HepG2 (cell line): ENCODE data around the gene TMEM134. TPM values are rescaled to one million over a fixed set of nuclear protein-coding genes. Genes with fewer than 3 reads are reported as not detected.

Source experiments
- ARNTL ChIP-seq: sonication (generic); formaldehyde crosslinking; IDR thresholded peaks from 2 replicates; pipeline ENCODE4 v1.4.0; 2020; ENCODE audit warnings: mild to moderate bottlenecking, missing genetic modification reagents
- BRD4 ChIP-seq: sonication (generic); formaldehyde crosslinking; IDR thresholded peaks from 2 replicates; pipeline ENCODE4 v1.4.0; 2020; ENCODE audit warnings: missing genetic modification reagents
- CAMTA2 ChIP-seq: sonication (generic); formaldehyde crosslinking; IDR thresholded peaks from 2 replicates; pipeline ENCODE4 v1.4.0; 2020; ENCODE audit warnings: mild to moderate bottlenecking, missing genetic modification reagents, borderline replicate concordance
- ELF1 ChIP-seq: sonication (generic); formaldehyde crosslinking; IDR thresholded peaks from 2 replicates; pipeline ENCODE4 v1.4.0; 2020; ENCODE audit warnings: missing genetic modification reagents
- FOXP1 ChIP-seq, 2 experiments: fragments of 450-650 bp in 1 of 2; IDR thresholded peaks; 2 replicates each; pipeline ENCODE4 v1.6.1; 2017 to 2018; ENCODE audit warnings: antibody characterized with exemption in 1 of 2
- HMGXB4 ChIP-seq, 2 experiments: sonication (generic) in 1 of 2; formaldehyde crosslinking in 1 of 2; IDR thresholded peaks; 2 replicates each; pipeline versions ENCODE4 v1.4.0 to v1.6.1; 2018 to 2020; ENCODE audit warnings: missing genetic modification reagents in 2 of 2, borderline replicate concordance in 1 of 2, low read depth in 1 of 2, mild to moderate bottlenecking in 1 of 2, missing biosample characterization in 1 of 2
- HOMEZ ChIP-seq: IDR thresholded peaks from 2 replicates; pipeline ENCODE4 v1.6.1; 2016; ENCODE audit warnings: low read depth
- KDM5A ChIP-seq: fragments of 200-600 bp; sonication (generic); IDR thresholded peaks from 2 replicates; pipeline ENCODE4 v1.7.0; 2018; ENCODE audit warnings: antibody characterized with exemption, mild to moderate bottlenecking, low read length, borderline replicate concordance
- MAFG ChIP-seq: sonication (generic); formaldehyde crosslinking; IDR thresholded peaks from 2 replicates; pipeline ENCODE4 v1.5.1; 2020; ENCODE audit warnings: mild to moderate bottlenecking, missing genetic modification reagents
- MYC ChIP-seq: sonication (generic); formaldehyde crosslinking; IDR thresholded peaks from 2 replicates; pipeline ENCODE4 v1.9.0; 2021; ENCODE audit warnings: missing genetic modification reagents, borderline replicate concordance
- SALL2 ChIP-seq: sonication (generic); formaldehyde crosslinking; IDR thresholded peaks from 2 replicates; pipeline ENCODE4 v1.8.1; 2023; ENCODE audit warnings: mild to moderate bottlenecking, missing genetic modification reagents, inconsistent platforms
- SATB2 ChIP-seq: sonication (generic); formaldehyde crosslinking; IDR thresholded peaks from 2 replicates; pipeline ENCODE4 v1.5.0; 2020; ENCODE audit warnings: missing genetic modification reagents
- TAF1 ChIP-seq: sonication (generic); formaldehyde crosslinking; IDR thresholded peaks from 2 replicates; pipeline ENCODE4 v1.4.0; 2020; ENCODE audit warnings: missing genetic modification reagents
- TRIM24 ChIP-seq: sonication (generic); formaldehyde crosslinking; IDR thresholded peaks from 2 replicates; pipeline ENCODE4 v1.8.0; 2022; ENCODE audit warnings: mild to moderate bottlenecking, missing genetic modification reagents
- ZBTB49 ChIP-seq: sonication (generic); formaldehyde crosslinking; IDR thresholded peaks from 2 replicates; pipeline ENCODE4 v1.4.0; 2020; ENCODE audit warnings: missing genetic modification reagents, borderline replicate concordance
- ZFP1 ChIP-seq: IDR thresholded peaks from 2 replicates; pipeline ENCODE4 v1.6.1; 2016
- ZFP90 ChIP-seq: sonication (generic); formaldehyde crosslinking; IDR thresholded peaks from 2 replicates; pipeline ENCODE4 v1.8.0; 2022; ENCODE audit warnings: missing genetic modification reagents, mild to moderate bottlenecking, inconsistent platforms, borderline replicate concordance
- ZMYM4 ChIP-seq: sonication (generic); formaldehyde crosslinking; IDR thresholded peaks from 2 replicates; pipeline ENCODE4 v1.8.1; 2023; ENCODE audit warnings: mild to moderate bottlenecking, missing genetic modification reagents
- ZNF10 ChIP-seq: sonication (generic); formaldehyde crosslinking; IDR thresholded peaks from 2 replicates; pipeline ENCODE4 v1.4.0; 2020; ENCODE audit warnings: mild to moderate bottlenecking, low read depth, missing genetic modification reagents, borderline replicate concordance
- ZNF274 ChIP-seq: sonication (generic); formaldehyde crosslinking; IDR thresholded peaks from 2 replicates; pipeline ENCODE4 v1.5.1; 2020; ENCODE audit warnings: mild to moderate bottlenecking, missing genetic modification reagents
- ZNF337 ChIP-seq: sonication (generic); formaldehyde crosslinking; IDR thresholded peaks from 2 replicates; pipeline ENCODE4 v1.5.1; 2020; ENCODE audit warnings: missing genetic modification reagents, low read depth, mild to moderate bottlenecking, borderline replicate concordance
- ZNF44 ChIP-seq: sonication (generic); formaldehyde crosslinking; IDR thresholded peaks from 2 replicates; pipeline ENCODE4 v1.5.1; 2020; ENCODE audit warnings: mild to moderate bottlenecking, missing genetic modification reagents
- ZNF703 ChIP-seq: sonication (generic); formaldehyde crosslinking; IDR thresholded peaks from 2 replicates; pipeline ENCODE4 v1.5.1; 2020; ENCODE audit warnings: missing genetic modification reagents, mild to moderate bottlenecking, moderate library complexity, borderline replicate concordance
- polyA plus RNA-seq, 8 experiments: library from polyadenylated mRNA; depleted of rRNA in 3 of 8; stranded (reverse) in 7 of 8; unstranded in 1 of 8; fragments of >200 nt; fragmentation: Illumina TruSeq in 4 of 8; extraction: Trizol in 4 of 8; gene quantifications; 2 replicates each; pipeline versions ENCODE4 v1.2.1 to v1.2.3, GENCODE V29; 2011 to 2016; ENCODE audit warnings: low read depth in 4 of 8, missing spikeins in 1 of 8, mixed read lengths in 1 of 8; ENCODE audit not compliant: insufficient read depth in 1 of 8
- total RNA-seq, 5 experiments: library from RNA; depleted of rRNA; stranded (reverse); fragments of >200 nt; fragmentation: Illumina TruSeq; extraction: Trizol; gene quantifications; 2 replicates each; pipeline ENCODE4 v1.2.3, GENCODE V29; 2016; ENCODE audit warnings: low read depth in 1 of 5

Gene TMEM134
- total and polyA plus RNA-seq, 2 of the 13 experiments (the other 11 are each of a cell fraction or from before 2014, with no cell fraction given), result 6.9 to 26.9 TPM

GRCh38 chr11:67464411-67465188 is 4.5 kb downstream of the TMEM134 start (continued):
- TF ChIP-seq SALL2 (peak; percentile 21; the same call in 1 of the 2 replicates), TRIM24 (CRISPR knock-in tag) (no peak), ZNF274 (CRISPR knock-in tag) (peak; percentile 38; the same call in 1 of the 2 replicates), HMGXB4 (CRISPR knock-in tag; IDR thresholded peaks at IDR 0.05; ENCODE audit: borderline replicate concordance in 1 of 2, low read depth in 1 of 2) (no peak; a peak in 1 of 4 replicates), ARNTL (CRISPR knock-in tag) (no peak), MYC (CRISPR knock-in tag) (peak; percentile 59; the same call in 1 of the 2 replicates), ELF1 (CRISPR knock-in tag) (peak; percentile 78), ZNF10 (CRISPR knock-in tag) (no peak), TAF1 (CRISPR knock-in tag) (peak; percentile 83; the same call in 1 of the 2 replicates), ZFP1 (no peak), ZNF703 (CRISPR knock-in tag) (no peak), FOXP1 (IDR thresholded peaks at IDR 0.05) (no peak), FOXP1 (CRISPR knock-in tag; IDR thresholded peaks at IDR 0.05) (no peak), SATB2 (no peak), ZFP90 (CRISPR knock-in tag) (peak; percentile 36; the same call in 1 of the 2 replicates), ZMYM4 (CRISPR knock-in tag) (peak; percentile 47; the same call in 1 of the 2 replicates), CAMTA2 (no peak), KDM5A (0 out of 2 replicates have a peak, but pooled peaks have one; percentile 29), MAFG (CRISPR knock-in tag) (0 out of 2 replicates have a peak, but pooled peaks have one; percentile 27), ZNF44 (CRISPR knock-in tag) (0 out of 2 replicates have a peak, but pooled peaks have one; percentile 66), ZBTB49 (CRISPR knock-in tag) (no peak), HOMEZ (CRISPR knock-in tag) (no peak), ZNF337 (CRISPR knock-in tag) (no peak), BRD4 (0 out of 2 replicates have a peak, but pooled peaks have one; percentile 65)
